ENCODE results near the gene OR3A3. TPM values are rescaled to one million over a fixed set of nuclear protein-coding genes. Genes with fewer than 3 reads are reported as not detected.

Gene OR3A3
- total RNA-seq, 1 donor from 2014 or later = not detected

- Mint-ChIP-seq H3K4me3 (ENCODE audit: unreplicated experiment) (no peak overlapping the region), H3K27ac (ENCODE audit: unreplicated experiment) (no peak overlapping the region), H3K27me3 (ENCODE audit: unreplicated experiment) (no peaks in the 10 kb centered on the region), H3K9me3 (ENCODE audit: unreplicated experiment) (no peaks in the 10 kb centered on the region), H3K36me3 (ENCODE audit: low read depth, unreplicated experiment) (no peaks in the 10 kb centered on the region), H3K4me1 (ENCODE audit: unreplicated experiment) (no peaks in the 10 kb centered on the region)
- TF ChIP-seq CTCF (IDR thresholded peaks at IDR 0.05; ENCODE audit: unreplicated experiment) = no peak
- DNase-seq (ENCODE audit: low spot score) = no peak
Measured at GRCh38 chr17:3472137-3472536, 61.0 kb downstream of the OR3A3 start.

Other genes starting within 250 kb of the OR3A3 start
- gene OR1A2, start 213.9 kb upstream of the OR3A3 start, total RNA-seq (ENCODE audit: unreplicated experiment) = not detected
- gene OR1A1, start 203.7 kb upstream of the OR3A3 start, total RNA-seq (ENCODE audit: unreplicated experiment) = not detected
- gene OR3A1, start 113.0 kb upstream of the OR3A3 start, total RNA-seq (ENCODE audit: unreplicated experiment) = not detected
- gene OR3A2, start 25.1 kb upstream of the OR3A3 start, total RNA-seq (ENCODE audit: unreplicated experiment) = not detected
- not detected for gene OR1E1, start 13.0 kb upstream of the OR3A3 start, total RNA-seq (ENCODE audit: unreplicated experiment)
- not detected for gene OR1E2, start 22.5 kb downstream of the OR3A3 start, total RNA-seq (ENCODE audit: unreplicated experiment)
- gene SPATA22, start 60.4 kb downstream of the OR3A3 start, total RNA-seq (ENCODE audit: unreplicated experiment) = not detected
- gene ASPA, start 64.6 kb downstream of the OR3A3 start, total RNA-seq (ENCODE audit: unreplicated experiment) = not detected
- gene TRPV3, start 146.4 kb downstream of the OR3A3 start, total RNA-seq (ENCODE audit: unreplicated experiment) = not detected
- gene TRPV1, start 198.0 kb downstream of the OR3A3 start, total RNA-seq (ENCODE audit: unreplicated experiment) = 5.5 TPM
- gene SHPK, start 224.9 kb downstream of the OR3A3 start, total RNA-seq (ENCODE audit: unreplicated experiment) = 14.1 TPM
- gene CTNS, start 225.4 kb downstream of the OR3A3 start, total RNA-seq (ENCODE audit: unreplicated experiment) = 17.5 TPM